Adipocyte (in vitro differentiated cells): Measurements from ENCODE around the gene KLHL29.

ENCODE experiments used
- DNase-seq: peaks from one replicate; pipeline ENCODE4 v3.0.0-alpha.2; 2015; ENCODE audit warnings: low read depth
- H3K27me3 ChIP-seq: replicated peaks from 2 replicates; pipeline ENCODE4 v1.7.0; 2013; ENCODE audit warnings: mild to moderate bottlenecking, low read length, moderate library complexity; ENCODE audit not compliant: control insufficient read depth, insufficient read depth
- H3K36me3 ChIP-seq: 2 replicates; pipeline ENCODE4 v1.7.0; 2013; ENCODE audit warnings: low read length, mild to moderate bottlenecking, moderate library complexity; ENCODE audit not compliant: control insufficient read depth, insufficient read depth, severe bottlenecking
- H3K4me1 ChIP-seq: 2 replicates; pipeline ENCODE4 v1.7.0; 2013; ENCODE audit warnings: mild to moderate bottlenecking, low read length, moderate library complexity; ENCODE audit not compliant: control insufficient read depth, insufficient read depth
- H3K4me3 ChIP-seq: 2 replicates; pipeline ENCODE4 v1.7.0; 2013; ENCODE audit warnings: mild to moderate bottlenecking, low read length, moderate library complexity
- H3K9ac ChIP-seq: 2 replicates; pipeline ENCODE4 v1.7.0; 2013; ENCODE audit warnings: mild to moderate bottlenecking, low read length, moderate library complexity
- H3K9me3 ChIP-seq: 2 replicates; pipeline ENCODE4 v1.7.0; 2013; ENCODE audit warnings: mild to moderate bottlenecking, low read length, moderate library complexity; ENCODE audit not compliant: control insufficient read depth

The KLHL29 gene

DNA sequence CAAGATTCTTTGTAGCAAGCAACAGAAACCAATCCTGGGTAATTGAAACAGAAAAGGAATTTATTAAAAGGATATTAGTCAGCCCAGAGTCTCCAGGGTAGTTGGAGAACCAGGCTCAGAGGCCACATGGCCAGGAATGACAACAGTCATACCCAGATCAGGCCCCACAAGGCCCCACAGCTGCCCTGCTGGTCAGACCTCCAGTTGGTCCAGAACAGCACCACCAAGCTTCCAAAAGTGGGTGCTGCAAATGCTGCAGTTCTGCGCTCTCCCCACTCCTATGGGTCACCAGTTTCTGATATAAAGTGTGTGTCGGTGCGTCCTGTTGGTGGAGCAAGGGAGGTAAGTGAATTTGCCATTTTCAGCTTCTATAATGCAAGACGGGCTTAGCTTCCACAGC is 29.9 kb downstream of the KLHL29 start:
- H3K4me1 ChIP-seq, result peaks cover 82% of the 10 kb centered on the region
- H3K9me3 ChIP-seq, result no peaks in the 10 kb centered on the region
- no peak for DNase-seq
- H3K9ac ChIP-seq, result peak overlapping the region; percentile 48
- H3K36me3 ChIP-seq, result no peaks in the 10 kb centered on the region
- H3K4me3 ChIP-seq, result no peak overlapping the region
- H3K27me3 ChIP-seq, result no peaks in the 10 kb centered on the region

DNA sequence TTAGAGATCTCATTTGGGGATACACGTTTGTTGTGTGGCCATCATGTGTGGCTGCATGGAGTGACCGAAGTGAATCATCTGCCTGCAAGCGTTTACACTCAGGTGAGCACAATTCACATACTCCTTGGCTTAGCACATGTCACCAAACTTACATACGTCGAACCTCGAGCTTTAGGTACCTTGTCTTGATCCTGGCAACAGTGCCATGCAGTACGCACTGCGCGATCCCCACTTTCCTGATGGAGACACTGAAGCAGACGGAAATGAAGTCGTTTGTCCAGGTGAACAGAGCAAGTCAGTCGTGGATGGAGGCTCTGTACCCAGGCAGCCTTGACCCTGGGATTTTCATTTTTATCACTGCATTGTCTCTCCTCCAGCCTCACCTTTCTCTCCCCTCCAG is 32.3 kb downstream of the KLHL29 start:
- H3K4me3 ChIP-seq, result no peak overlapping the region
- peaks cover 79% of the 10 kb centered on the region for H3K4me1 ChIP-seq
- H3K36me3 ChIP-seq, result no peaks in the 10 kb centered on the region
- H3K27me3 ChIP-seq, result no peaks in the 10 kb centered on the region
- no peak overlapping the region for H3K9ac ChIP-seq
- H3K9me3 ChIP-seq, result no peaks in the 10 kb centered on the region
- DNase-seq, result no peak

DNA sequence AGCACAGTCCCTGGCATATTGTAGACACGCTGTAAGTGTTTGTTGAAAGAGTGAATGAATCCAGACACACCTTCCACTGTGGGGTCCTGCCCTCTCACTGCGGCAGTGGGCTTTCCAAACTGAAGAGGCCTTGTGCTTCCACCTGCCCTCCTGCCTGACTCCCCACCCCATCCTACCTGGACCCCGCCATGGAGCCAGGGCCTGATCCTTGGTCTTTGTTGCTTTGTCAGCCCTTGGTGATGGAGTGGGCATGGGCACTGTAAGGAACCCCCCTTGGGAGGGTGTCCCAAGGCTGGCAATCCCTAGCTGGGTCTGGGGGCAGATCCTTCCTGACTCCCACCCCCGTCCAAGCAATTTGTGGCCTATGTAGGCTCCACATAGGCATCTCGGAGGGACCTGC is 33.1 kb downstream of the KLHL29 start:
- Histone ChIP-seq H3K4me1 (peaks cover 71% of the 10 kb centered on the region), H3K9ac (peak overlapping the region; percentile 87), H3K36me3 (no peaks in the 10 kb centered on the region), H3K9me3 (no peaks in the 10 kb centered on the region), H3K27me3 (no peaks in the 10 kb centered on the region), H3K4me3 (peak overlapping the region; percentile 14)
- no peak for DNase-seq

DNA sequence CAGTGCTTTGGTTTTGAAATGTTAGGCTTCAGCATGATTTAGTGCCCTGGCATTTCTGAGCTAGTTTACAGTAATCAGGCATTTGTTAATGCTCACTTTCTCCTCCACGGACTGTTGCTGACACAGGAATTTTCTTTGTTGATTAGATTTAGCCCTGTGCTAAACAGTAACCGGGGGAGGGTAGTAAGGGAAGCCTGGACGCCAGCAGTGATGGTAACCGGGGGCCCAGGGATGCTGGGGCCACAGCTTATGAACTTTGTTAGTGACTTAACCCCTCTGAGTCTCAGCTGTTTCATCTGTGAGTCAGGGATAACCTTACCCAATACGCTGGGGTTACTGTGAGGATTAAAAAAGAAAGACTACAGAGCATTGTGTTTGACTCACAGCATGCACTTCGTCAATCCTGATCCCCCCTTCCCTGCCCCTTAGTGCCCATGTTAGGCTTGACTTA is 33.5 kb downstream of the KLHL29 start:
- Histone ChIP-seq H3K36me3 (no peaks in the 10 kb centered on the region), H3K9me3 (no peaks in the 10 kb centered on the region), H3K4me1 (peaks cover 67% of the 10 kb centered on the region), H3K4me3 (peak overlapping the region; percentile 64), H3K9ac (peak overlapping the region; percentile 87), H3K27me3 (no peaks in the 10 kb centered on the region)
- DNase-seq, result peak; percentile 80

DNA sequence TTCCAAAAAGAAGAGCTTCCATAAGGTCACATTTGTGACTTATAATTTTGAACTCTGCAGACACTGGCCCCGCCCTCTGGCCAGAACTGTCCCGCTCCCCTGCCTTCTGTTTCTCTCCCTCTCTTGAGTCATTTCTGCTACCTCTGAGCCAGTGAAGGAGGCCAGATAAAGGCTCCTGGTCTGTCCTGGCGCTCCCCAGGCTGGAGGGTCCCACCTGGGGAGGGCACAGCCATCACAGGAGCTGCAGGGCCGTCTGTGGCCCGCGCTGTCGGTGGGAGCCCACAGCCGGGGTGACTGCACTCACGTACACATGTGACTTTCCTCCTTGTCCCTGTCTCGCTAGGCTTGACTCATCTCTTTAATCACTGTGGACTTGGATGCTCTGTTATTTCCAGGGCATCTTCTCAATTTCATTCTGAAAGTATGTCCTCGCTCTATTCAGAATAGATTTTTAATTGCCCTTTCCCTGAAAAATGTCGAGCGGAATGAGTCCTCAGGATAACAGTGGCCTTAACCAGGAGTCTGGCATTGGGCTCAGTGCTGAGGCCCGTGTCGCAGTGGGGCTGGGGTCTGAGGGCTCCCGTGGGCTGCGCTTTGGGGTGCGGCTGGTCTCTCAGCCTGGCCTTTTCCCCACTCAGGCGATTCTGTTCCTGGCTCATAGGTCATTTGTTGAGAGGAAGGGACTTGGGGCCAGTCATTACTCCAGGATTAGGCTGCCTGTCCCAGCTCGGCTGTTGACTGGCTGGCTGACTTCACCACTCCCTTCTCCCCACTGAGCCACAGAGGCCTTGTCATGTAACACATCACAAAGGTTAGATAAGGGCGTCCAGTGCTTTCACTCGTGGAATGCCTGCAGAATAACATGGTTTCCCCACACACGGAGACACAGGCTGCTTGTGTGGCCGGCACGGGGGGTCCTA is 34.5 kb downstream of the KLHL29 start:
- DNase-seq, result no peak
- H3K4me3 ChIP-seq, result peak overlapping the region; percentile 64
- H3K9ac ChIP-seq, result peak overlapping the region; percentile 87
- no peaks in the 10 kb centered on the region for H3K9me3 ChIP-seq
- no peaks in the 10 kb centered on the region for H3K27me3 ChIP-seq
- no peaks in the 10 kb centered on the region for H3K36me3 ChIP-seq
- peaks cover 57% of the 10 kb centered on the region for H3K4me1 ChIP-seq

DNA sequence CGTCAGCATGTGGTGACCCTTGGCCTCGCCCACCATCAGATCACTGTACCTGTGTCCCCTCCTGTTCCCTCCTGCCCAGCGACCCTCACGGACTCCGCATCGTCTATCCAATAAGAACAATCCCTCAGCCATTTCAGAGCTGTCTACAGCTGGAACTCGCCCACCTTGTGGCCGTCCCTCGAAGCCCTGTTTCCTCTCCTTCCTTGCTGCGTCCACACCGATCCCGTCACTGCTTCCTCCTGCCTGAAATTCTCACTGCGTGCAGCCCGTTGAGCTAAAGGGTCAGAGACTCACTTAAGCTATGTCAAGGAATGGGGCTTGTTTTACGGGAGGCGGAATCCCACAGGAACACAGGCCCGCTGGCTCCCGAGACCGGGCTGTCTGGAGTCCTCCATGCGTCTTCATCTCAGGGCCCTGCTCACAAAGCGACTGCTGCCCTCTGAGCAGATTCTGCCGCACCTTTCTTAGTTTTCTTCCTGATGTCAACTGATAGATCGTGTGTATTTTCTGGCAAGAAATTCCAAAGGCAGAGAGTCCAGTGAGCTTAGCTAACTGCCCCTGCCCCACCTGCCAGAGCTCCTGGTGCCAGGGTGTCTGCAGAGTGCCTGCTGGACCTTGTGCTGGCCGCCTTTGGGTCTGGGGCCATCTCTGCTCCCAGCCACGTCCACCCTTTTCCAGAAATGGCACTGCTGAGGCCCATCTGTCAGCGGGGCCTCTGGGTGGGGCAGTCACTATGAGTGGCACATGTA is 35.3 kb downstream of the KLHL29 start:
- DNase-seq, result no peak
- Histone ChIP-seq H3K9ac (peak overlapping the region; percentile 87), H3K27me3 (no peaks in the 10 kb centered on the region), H3K4me3 (no peak overlapping the region), H3K36me3 (no peaks in the 10 kb centered on the region), H3K4me1 (peaks cover 50% of the 10 kb centered on the region), H3K9me3 (no peaks in the 10 kb centered on the region)

DNA sequence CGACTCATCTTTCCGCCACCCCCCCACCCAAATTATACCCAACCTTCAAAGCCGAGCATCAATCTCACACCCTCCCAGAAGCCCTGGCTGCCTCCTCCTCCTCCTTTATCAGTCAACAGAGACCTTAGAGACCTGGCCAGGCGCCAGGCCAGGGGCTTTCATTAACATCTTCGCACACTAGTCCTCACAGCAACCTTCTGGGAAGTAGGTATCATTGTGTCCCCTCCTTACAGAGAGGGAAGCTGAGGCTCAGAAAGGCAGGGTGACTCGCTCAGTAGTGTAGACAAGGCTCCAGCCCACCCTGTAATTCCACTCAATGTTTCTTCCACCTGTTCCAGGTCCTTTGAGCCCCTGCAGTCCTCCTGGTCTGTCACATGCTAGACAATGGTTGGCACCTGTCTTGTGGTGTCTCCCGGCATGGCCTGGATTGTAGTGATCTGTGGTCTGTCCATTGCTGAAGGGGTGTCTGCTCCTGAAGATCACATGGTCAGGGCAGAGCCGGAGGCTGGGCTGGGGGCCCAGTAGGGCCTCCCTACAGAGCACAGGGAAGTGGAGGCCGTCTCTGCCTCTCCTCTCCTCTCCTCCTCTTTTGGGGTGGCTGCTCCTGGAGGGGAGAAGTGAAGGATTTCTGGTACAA is 36.0 kb downstream of the KLHL29 start:
- H3K36me3 ChIP-seq, result no peaks in the 10 kb centered on the region
- no peaks in the 10 kb centered on the region for H3K9me3 ChIP-seq
- H3K4me1 ChIP-seq, result peaks cover 52% of the 10 kb centered on the region
- H3K27me3 ChIP-seq, result no peaks in the 10 kb centered on the region
- no peak overlapping the region for H3K4me3 ChIP-seq
- DNase-seq, result no peak
- no peak overlapping the region for H3K9ac ChIP-seq

DNA sequence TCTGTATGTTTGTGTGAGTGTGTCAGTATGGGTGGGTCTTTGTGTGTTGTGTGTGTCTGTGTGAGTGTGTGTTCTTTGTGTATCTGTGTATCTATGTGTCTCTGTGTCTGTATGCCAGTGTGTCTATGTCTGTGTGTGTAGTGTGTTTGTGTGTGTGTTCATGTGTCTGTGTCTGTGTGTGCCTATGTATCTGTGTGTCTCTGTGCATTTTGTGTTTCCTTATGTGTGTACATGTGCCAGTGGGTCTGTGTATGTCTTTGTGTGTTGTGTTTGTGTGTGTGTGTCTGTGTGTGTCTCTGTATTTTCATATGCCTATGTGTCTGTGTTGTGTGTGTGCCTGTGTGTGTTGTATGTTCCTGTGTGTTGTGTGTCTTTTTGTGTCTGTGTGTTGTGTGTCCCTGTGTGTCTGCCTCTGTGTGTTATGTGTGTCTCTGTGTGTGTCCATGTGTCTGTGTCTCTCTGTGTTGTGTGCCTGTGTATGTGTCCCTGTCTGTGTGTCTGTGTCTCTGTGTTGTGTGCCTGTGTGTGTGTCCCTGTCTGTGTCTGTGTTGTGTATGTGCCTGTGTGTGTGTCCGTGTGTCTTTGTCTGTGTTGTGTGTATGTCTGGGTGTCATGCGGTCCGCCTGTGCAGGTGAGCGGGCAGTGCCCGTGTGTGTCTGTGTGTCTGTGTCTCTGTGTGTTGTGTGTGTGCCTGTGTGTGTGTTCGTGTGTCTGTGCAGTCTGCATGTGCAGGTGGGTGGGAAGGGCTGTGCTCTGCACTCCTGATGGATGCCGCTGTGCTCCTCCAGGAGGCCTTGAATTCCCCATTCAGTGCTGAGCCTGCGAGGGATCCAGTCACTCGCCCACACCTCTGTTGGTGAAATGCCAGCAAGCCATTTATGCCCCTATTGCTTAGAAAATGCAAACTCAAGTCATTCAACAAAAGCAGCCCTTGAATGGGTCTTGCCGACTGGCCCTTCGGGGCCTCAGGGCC is 37.4 kb downstream of the KLHL29 start:
- Histone ChIP-seq H3K9me3 (no peaks in the 10 kb centered on the region), H3K4me1 (peaks cover 63% of the 10 kb centered on the region), H3K36me3 (no peaks in the 10 kb centered on the region), H3K27me3 (no peaks in the 10 kb centered on the region), H3K9ac (no peak overlapping the region), H3K4me3 (no peak overlapping the region)
- no peak for DNase-seq

DNA sequence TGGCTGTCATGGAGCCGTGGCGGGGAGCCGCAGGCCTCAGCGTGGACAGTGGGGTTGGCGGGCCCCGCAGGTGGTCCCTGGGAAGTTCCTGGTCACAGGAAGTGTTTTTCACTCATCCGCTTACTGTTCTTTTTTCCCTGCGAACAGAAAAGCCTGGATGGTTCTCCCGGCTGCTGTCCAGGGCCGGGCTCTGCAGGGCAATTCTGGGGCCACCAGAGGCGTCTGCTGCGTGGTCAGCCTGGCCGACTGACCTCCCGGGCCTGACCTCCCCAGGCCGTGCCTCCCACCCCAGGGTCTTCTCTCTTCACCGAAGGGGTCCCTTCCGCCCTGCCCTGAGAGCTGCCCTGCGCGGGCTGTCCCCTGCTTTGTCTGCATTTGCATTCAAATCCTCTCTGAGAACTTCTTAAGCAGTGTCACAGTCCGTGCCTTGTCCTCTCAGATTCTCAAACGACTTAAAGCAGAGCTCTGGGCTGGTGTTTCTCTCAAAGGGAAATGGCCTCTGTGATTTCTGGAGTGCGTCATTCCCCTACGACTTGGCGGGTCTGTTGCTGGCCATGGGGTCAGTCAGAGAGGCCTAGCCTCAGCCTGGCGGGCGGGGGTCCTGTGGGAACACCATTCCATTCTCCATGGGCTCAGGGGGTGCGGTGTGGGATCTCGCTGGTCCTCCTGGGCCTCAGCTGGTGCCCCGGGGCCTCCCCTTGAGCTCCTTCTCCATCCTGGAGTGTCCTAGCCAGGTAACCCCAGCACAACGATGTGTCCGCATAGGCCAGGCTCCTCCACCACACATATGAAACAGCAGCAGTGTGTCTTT is 38.3 kb downstream of the KLHL29 start:
- H3K27me3 ChIP-seq, result no peaks in the 10 kb centered on the region
- peaks cover under 1% of the 10 kb centered on the region for H3K36me3 ChIP-seq
- H3K4me1 ChIP-seq, result peaks cover 56% of the 10 kb centered on the region
- DNase-seq, result no peak
- H3K9ac ChIP-seq, result no peak overlapping the region
- H3K4me3 ChIP-seq, result no peak overlapping the region
- no peaks in the 10 kb centered on the region for H3K9me3 ChIP-seq
